Glutamatergic neuron (in vitro differentiated cells): ENCODE data around the gene TPD52L2. TPM values are rescaled to one million over a fixed set of nuclear protein-coding genes. Genes with fewer than 3 reads are reported as not detected.

ENCODE experiments used
- DNase-seq: peaks from one replicate; pipeline ENCODE4 v3.0.0; 2022
- H3K27ac Mint-ChIP-seq: one replicate; pipeline ENCODE4 v1.8.0; 2020; ENCODE audit warnings: mild to moderate bottlenecking, mixed read lengths, inconsistent platforms; ENCODE audit not compliant: unreplicated experiment
- H3K27me3 Mint-ChIP-seq: one replicate; pipeline ENCODE4 v1.8.0; 2020; ENCODE audit warnings: mild to moderate bottlenecking, moderate library complexity, mixed read lengths, inconsistent platforms; ENCODE audit not compliant: unreplicated experiment
- H3K36me3 Mint-ChIP-seq: one replicate; pipeline ENCODE4 v1.8.0; 2020; ENCODE audit warnings: mild to moderate bottlenecking, mixed read lengths, inconsistent platforms; ENCODE audit not compliant: unreplicated experiment
- H3K4me1 Mint-ChIP-seq: one replicate; pipeline ENCODE4 v1.8.0; 2020; ENCODE audit warnings: mild to moderate bottlenecking, low read depth, mixed read lengths, inconsistent platforms; ENCODE audit not compliant: unreplicated experiment
- H3K4me3 Mint-ChIP-seq: one replicate; pipeline ENCODE4 v1.8.0; 2020; ENCODE audit warnings: mild to moderate bottlenecking, mixed read lengths, inconsistent platforms; ENCODE audit not compliant: unreplicated experiment
- H3K9me3 Mint-ChIP-seq: one replicate; pipeline ENCODE4 v1.8.0; 2020; ENCODE audit warnings: mild to moderate bottlenecking, moderate library complexity, mixed read lengths, inconsistent platforms; ENCODE audit not compliant: unreplicated experiment
- total RNA-seq: library from RNA; stranded (reverse); fragmentation: NEBNext Ultra II Directional; extraction: Animal tissue kit (Norgen Biotek cat#: 25700); gene quantifications from one replicate; pipeline ENCODE4 v1.2.1, GENCODE V29; 2021; ENCODE audit not compliant: unreplicated experiment
- TF ChIP-seq, protein P1 (sequence below): fragments of 200-600 bp; sonication (generic); IDR thresholded peaks from one replicate; pipeline ENCODE4 v1.5.0; 2021; ENCODE audit not compliant: partially characterized antibody, unreplicated experiment

The TPD52L2 gene
- total RNA-seq, 1 donor from 2014 or later: 109 TPM

DNA sequence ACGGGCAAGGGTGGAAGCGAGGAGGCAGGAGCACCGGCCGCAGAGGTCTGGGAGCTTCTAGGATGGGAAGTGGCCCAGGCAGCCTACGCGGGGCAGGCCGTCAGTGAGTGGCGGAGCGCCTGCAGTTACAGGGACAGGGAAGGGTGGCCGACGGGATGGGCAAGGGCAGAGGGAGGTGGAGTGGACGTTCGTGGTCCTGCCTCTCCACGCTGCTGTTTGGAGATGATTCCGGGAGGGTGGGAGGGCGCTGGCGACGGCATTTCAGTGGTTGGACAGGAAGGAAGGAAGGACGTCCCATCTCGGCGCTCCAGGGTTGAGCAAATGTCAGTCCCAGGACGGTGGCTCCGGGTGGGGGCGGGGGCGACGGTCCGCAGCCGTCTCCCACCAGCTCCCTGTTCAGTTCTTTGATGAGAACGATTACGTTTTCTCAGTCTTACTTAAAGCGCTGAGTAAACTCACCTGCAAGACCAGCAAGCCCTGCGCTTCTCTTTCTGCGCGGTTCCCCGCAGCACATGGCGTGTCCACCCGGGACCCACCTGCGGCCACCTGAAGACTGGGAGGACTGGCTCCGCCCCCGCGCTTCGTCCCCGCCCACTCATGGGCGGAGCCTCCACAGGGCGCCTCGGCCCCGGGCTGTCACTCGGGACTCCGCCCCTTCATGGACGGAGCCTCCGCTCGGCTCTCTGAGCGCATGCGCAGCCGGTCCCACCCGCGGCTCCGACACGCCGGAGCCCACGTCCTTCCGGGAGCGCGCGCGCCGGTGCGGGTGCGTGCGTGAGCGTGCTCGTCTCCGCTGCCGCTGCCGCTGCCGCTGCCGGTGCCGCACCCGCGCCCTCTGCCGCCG is 29.5 kb downstream of the TPD52L2 start, which contains the start of gene DNAJC5:
TSS of gene DNAJC5 (plus strand) at position 769 of the 844 bp plus-strand sequence. CDS start 33,220 bp downstream, outside the sequence.
- no peaks in the 10 kb centered on the region for H3K36me3 Mint-ChIP-seq
- H3K27ac Mint-ChIP-seq: peak within 1 kb of the TSS; percentile 73
- H3K27me3 Mint-ChIP-seq: peaks cover 12% of the 10 kb centered on the region
- TF ChIP-seq, protein P1, sequence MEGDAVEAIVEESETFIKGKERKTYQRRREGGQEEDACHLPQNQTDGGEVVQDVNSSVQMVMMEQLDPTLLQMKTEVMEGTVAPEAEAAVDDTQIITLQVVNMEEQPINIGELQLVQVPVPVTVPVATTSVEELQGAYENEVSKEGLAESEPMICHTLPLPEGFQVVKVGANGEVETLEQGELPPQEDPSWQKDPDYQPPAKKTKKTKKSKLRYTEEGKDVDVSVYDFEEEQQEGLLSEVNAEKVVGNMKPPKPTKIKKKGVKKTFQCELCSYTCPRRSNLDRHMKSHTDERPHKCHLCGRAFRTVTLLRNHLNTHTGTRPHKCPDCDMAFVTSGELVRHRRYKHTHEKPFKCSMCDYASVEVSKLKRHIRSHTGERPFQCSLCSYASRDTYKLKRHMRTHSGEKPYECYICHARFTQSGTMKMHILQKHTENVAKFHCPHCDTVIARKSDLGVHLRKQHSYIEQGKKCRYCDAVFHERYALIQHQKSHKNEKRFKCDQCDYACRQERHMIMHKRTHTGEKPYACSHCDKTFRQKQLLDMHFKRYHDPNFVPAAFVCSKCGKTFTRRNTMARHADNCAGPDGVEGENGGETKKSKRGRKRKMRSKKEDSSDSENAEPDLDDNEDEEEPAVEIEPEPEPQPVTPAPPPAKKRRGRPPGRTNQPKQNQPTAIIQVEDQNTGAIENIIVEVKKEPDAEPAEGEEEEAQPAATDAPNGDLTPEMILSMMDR: no peak
- peak within 1 kb of the TSS; percentile 95 for H3K4me3 Mint-ChIP-seq
- H3K9me3 Mint-ChIP-seq: peaks cover 10% of the 10 kb centered on the region
- peak; percentile 92 for DNase-seq
- H3K4me1 Mint-ChIP-seq: peaks cover 18% of the 10 kb centered on the region

DNA sequence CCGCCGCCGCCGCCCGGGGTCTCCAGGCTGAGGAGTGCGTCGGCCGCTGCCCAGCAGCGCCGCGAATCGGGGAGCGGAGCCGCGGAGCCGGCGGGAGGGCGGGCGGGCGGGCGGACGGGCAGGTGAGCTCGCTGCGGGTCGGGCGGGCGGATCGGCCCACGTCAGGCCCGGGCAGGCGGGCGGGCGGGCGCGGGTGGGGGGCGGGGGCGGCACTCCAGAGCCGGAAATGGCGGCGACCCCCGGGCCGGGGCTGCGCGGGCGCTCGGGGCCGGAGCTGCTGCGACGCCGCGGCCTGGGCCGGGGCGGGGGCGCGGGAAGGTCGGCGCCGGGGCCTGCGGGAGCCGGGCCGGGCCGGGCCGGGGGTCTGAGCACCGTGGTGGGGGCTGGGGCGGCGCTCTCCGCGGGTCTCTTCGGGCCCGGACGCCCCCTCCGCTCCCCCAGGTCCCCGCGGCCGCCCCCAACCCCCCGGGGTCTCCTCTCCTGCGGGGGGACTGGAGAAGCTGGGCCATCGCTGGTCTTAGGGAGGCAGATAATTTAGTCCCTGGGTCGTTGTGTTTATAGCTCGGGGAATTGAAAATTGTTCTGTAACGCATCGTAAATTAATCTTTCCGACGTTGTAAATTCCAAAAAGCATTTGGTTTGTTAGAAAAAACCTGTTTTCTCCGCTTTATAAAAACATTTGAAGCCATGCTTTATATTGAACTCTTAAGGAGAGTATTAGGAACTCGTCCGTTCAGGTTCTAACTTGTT is 30.3 kb downstream of the TPD52L2 start:
- peaks cover 18% of the 10 kb centered on the region for H3K4me1 Mint-ChIP-seq
- TF ChIP-seq, protein P1: no peak
- peaks cover 10% of the 10 kb centered on the region for H3K9me3 Mint-ChIP-seq
- peak overlapping the region; percentile 73 for H3K27ac Mint-ChIP-seq
- H3K36me3 Mint-ChIP-seq: no peaks in the 10 kb centered on the region
- peaks cover 9% of the 10 kb centered on the region for H3K27me3 Mint-ChIP-seq
- H3K4me3 Mint-ChIP-seq: peak overlapping the region; percentile 95
- DNase-seq: no peak

DNA sequence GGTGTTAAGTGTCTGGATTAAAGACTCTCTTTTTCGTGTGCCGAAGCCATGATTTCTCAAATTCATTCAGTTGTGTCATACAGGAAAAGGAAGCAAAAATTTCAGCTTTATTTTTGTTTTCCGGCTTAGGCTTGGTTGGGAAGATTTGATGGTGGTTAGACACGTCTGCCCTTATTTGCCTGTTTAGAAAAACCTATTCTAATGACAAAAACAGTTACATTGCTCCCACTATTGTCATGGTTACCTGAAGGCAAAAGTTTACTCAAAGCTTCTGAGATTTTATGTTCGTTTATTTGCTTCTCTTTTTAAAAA is 30.8 kb downstream of the TPD52L2 start:
- H3K4me1 Mint-ChIP-seq: peaks cover 18% of the 10 kb centered on the region
- TF ChIP-seq, protein P1: no peak
- H3K27ac Mint-ChIP-seq: peak overlapping the region; percentile 73
- DNase-seq: no peak
- H3K36me3 Mint-ChIP-seq: no peaks in the 10 kb centered on the region
- H3K27me3 Mint-ChIP-seq: peaks cover 9% of the 10 kb centered on the region
- peak overlapping the region; percentile 95 for H3K4me3 Mint-ChIP-seq
- H3K9me3 Mint-ChIP-seq: peaks cover 10% of the 10 kb centered on the region

DNA sequence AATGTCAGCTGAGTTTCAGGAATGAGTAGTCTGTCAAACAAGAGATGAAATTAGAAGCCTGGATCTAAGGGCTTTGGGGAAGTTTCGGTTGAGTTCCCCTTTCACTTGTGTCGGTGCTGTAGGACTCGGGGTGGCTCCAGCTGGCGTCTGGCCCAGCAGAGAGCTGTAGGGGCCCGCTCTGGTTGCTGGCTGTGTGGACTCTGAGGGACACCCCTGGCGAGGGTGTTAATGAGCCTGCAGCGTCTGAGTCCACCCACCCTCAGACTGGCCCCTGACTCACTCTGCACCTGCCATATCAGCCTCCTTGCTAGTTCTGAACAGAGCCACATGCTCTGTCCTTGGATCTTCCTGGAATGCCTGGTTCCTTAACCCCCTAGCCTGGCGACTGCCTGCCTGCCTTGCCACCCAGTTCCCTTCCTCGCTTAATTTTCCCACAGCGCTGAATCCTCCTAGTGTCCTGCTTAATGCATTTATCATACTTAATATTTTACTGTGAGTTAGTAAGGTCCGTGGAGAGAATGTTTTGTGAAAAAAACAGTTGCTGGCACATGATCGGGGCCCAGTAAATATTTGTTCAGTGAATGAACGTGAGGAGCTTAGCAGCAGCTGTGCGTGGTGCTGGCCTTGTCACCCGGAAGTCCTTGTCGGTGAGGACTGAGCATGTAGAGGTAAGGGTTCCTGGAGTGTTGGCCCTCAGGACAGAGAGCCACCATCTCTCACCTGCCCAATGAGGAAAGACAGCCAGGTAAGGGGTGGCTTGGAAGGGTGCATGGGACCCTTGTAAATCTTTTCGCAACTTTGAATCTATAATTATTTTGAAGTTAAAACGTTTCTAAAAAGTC is 31.4 kb downstream of the TPD52L2 start:
- H3K27ac Mint-ChIP-seq: peak overlapping the region; percentile 1
- peaks cover 9% of the 10 kb centered on the region for H3K27me3 Mint-ChIP-seq
- peak overlapping the region; percentile 95 for H3K4me3 Mint-ChIP-seq
- TF ChIP-seq, protein P1: no peak
- no peaks in the 10 kb centered on the region for H3K36me3 Mint-ChIP-seq
- peaks cover 22% of the 10 kb centered on the region for H3K4me1 Mint-ChIP-seq
- H3K9me3 Mint-ChIP-seq: peaks cover 10% of the 10 kb centered on the region
- no peak for DNase-seq
